ENCODE results near the gene SHISAL2A.
"Not testable (repeated sequence)": the region's sequence is repeated elsewhere in the genome, so short reads cannot be mapped to it uniquely, and the experiment has no call there.

The SHISAL2A gene

GRCh38 chr1:52680353-52680752, 47.4 kb downstream of the SHISAL2A start:
- in situ Hi-C loops (cut with MboI; ENCODE audit: low sequenced_read_pairs) = loop anchor here (10.0 kb wide), 2 partner anchors 266 to 556 kb away; no protein-coding TSS in a partner anchor

- in situ Hi-C loops (cut with MboI; ENCODE audit: low sequenced_read_pairs) = loop anchor here (10.0 kb wide), 2 partner anchors 266 to 556 kb away; no protein-coding TSS in a partner anchor
Measured at GRCh38 chr1:52681136-52681535, 48.2 kb downstream of the SHISAL2A start.

GRCh38 chr1:52683367-52683940, 50.5 kb downstream of the SHISAL2A start:
- in situ Hi-C loops (cut with MboI; ENCODE audit: low sequenced_read_pairs) = loop anchor here (10.0 kb wide), 2 partner anchors 269 to 559 kb away; no protein-coding TSS in a partner anchor

GRCh38 chr1:52684545-52684944, 51.6 kb downstream of the SHISAL2A start:
- in situ Hi-C loops (cut with MboI; ENCODE audit: low sequenced_read_pairs) = loop anchor here (10.0 kb wide), 2 partner anchors 270 to 560 kb away; no protein-coding TSS in a partner anchor

GRCh38 chr1:52686261-52686751, 53.3 kb downstream of the SHISAL2A start:
- in situ Hi-C loops (cut with MboI; ENCODE audit: low sequenced_read_pairs) = loop anchor here (10.0 kb wide), 2 partner anchors 272 to 562 kb away; no protein-coding TSS in a partner anchor

- in situ Hi-C loops (cut with MboI; ENCODE audit: low sequenced_read_pairs) = loop anchor here (10.0 kb wide), 2 partner anchors 272 to 562 kb away; no protein-coding TSS in a partner anchor
Measured at GRCh38 chr1:52686830-52687229, 53.9 kb downstream of the SHISAL2A start.

GRCh38 chr1:52691821-52692220, 58.9 kb downstream of the SHISAL2A start:
- in situ Hi-C loops (cut with MboI; ENCODE audit: low sequenced_read_pairs) = no loop called here

GRCh38 chr1:52692697-52693096, 59.7 kb downstream of the SHISAL2A start:
- in situ Hi-C loops (cut with MboI; ENCODE audit: low sequenced_read_pairs) = no loop called here

- in situ Hi-C loops (cut with MboI; ENCODE audit: low sequenced_read_pairs) = not testable (repeated sequence)
Measured at GRCh38 chr1:52693351-52693750, 60.4 kb downstream of the SHISAL2A start.

- in situ Hi-C loops (cut with MboI; ENCODE audit: low sequenced_read_pairs) = no loop called here
Measured at GRCh38 chr1:52693843-52694242, 60.9 kb downstream of the SHISAL2A start.

- in situ Hi-C loops (cut with MboI; ENCODE audit: low sequenced_read_pairs) = no loop called here
Measured at GRCh38 chr1:52695627-52696026, 62.7 kb downstream of the SHISAL2A start.

GRCh38 chr1:52697795-52698674, 65.1 kb downstream of the SHISAL2A start, which contains the start of gene COA7:
Gene COA7, minus strand, starts transcription at chr1:52698347. Its CDS starts 21 bp downstream, at chr1:52698326.
- in situ Hi-C loops (cut with MboI; ENCODE audit: low sequenced_read_pairs) = no loop called here

- in situ Hi-C loops (cut with MboI; ENCODE audit: low sequenced_read_pairs) = loop anchor here (10.0 kb wide), 1 partner anchor 482 kb away; no protein-coding TSS in a partner anchor
Measured at GRCh38 chr1:52702886-52703787, 70.2 kb downstream of the SHISAL2A start.

GRCh38 chr1:52706136-52706670, 73.2 kb downstream of the SHISAL2A start:
- in situ Hi-C loops (cut with MboI; ENCODE audit: low sequenced_read_pairs) = loop anchor here (10.0 kb wide), 1 partner anchor 479 kb away; no protein-coding TSS in a partner anchor
